Measurements from ENCODE around the gene TSPAN18. TPM values are rescaled to one million over a fixed set of nuclear protein-coding genes. Genes with fewer than 3 reads are reported as not detected.

The TSPAN18 gene
- total and polyA plus RNA-seq, 9 donors = 2.1 to 35.3 (median 14.4) TPM

DNA sequence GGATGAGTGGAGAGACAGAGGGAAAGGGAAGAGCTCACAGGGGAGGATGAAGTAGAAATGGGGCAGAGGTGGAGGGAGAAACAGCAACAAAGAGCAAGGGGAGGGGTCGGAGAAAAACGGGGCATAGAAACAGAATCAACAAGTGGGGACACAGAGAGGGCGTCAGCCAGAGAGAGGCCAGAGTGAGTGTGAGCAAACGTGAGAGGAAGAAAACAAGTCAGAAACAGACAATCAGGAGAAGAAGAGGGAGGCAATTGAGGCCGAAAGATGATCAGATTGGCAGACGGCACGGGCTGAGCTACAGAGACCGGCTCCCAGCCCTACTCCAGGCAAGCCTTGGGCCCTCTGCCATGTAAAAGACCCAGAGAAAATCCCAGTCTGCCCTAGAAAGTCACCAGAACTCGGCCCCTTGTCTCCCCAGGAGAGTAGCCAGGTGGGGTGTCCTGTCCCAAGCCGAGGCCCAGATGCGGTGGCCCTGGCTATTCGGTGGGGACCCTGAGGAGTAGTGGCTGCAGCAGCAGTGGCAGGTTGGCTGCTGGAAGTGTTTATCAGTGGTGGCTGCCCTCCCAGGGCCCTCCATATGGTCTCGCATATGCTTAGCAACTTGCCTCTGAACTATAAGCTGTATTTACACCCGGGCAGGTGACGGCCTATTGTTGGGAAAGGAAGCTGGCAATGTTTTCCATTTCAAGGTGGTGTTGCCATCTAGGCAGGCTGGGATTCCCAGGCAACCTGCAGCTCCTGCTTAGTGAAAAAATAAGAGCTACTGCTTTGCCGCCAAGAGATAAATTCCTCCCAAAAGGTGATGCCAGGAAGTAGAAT is 14.8 kb upstream of the TSPAN18 start:
- WGBS, 3 donors = 52 to 63% (median 60%) methylated on average over 15 to 16 of the region's 16 CpGs
- H3K4me1 ChIP-seq (ENCODE audit: insufficient read depth) = peaks cover 2% of the 10 kb centered on the region
- no peak for DNase-seq
- H3K9me3 ChIP-seq = no peaks in the 10 kb centered on the region
- H3K36me3 ChIP-seq = no peaks in the 10 kb centered on the region
- no peak overlapping the region for H3K27ac ChIP-seq
- intact Hi-C loops (cut with DNase I) = no loop called here
- no peak for TF ChIP-seq CTCF (IDR thresholded peaks at IDR 0.05)
- TF ChIP-seq POLR2A (IDR thresholded peaks at IDR 0.05) = no peak
- TF ChIP-seq EP300 (IDR thresholded peaks at IDR 0.05) = no peak
- H3K4me3 ChIP-seq = no peak overlapping the region
- no peaks in the 10 kb centered on the region for H3K27me3 ChIP-seq

DNA sequence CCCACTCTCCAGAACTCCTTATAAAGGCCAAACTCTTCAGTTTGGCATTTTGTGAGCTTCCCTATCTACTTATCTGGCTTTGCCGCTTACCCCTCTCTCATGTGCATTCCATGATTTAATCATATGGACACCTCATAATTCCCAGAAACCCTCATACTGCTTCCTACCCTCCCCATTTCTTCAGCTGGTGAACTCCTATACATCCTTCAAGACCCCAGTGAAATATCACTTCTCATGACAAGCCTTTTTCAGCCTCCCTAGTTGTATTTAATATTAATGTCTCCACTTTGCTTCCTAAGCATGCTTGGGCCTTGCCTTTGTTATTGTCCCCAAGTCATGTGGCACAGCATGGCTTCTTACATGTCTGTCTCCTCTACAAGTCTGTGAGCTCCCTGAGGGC is 13.7 kb upstream of the TSPAN18 start:
- no peak for TF ChIP-seq CTCF (IDR thresholded peaks at IDR 0.05)
- no peak for TF ChIP-seq EP300 (IDR thresholded peaks at IDR 0.05)
- no peak for TF ChIP-seq POLR2A (IDR thresholded peaks at IDR 0.05)
- H3K4me1 ChIP-seq (ENCODE audit: insufficient read depth) = peaks cover 2% of the 10 kb centered on the region
- DNase-seq = no peak
- H3K27me3 ChIP-seq = no peaks in the 10 kb centered on the region
- intact Hi-C loops (cut with DNase I) = no loop called here
- 89 to 95% (median 90%) methylated on average over 1 of the region's 1 CpG for WGBS, 3 donors
- H3K27ac ChIP-seq = no peak overlapping the region
- H3K4me3 ChIP-seq = no peak overlapping the region
- no peaks in the 10 kb centered on the region for H3K36me3 ChIP-seq
- no peaks in the 10 kb centered on the region for H3K9me3 ChIP-seq

DNA sequence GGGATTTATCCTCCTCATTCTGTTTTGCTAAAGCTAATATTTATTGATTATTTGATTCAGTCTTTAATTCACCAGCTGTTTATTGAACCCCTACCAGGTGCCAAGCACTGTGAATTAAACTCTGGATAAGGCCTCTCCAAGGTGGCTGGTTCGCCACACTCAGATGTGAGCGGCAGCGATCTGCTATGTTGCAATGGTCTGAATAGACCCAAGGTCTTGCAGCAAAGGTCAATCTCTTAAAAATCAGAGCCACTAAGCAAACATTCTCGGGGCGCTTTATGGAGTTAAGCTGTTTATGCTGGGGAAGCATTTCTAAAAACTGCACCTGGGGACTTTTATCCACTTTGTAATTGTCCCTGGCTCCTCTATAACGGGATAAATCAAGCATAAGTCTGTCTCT is 10.5 kb upstream of the TSPAN18 start:
- Histone ChIP-seq H3K4me3 (no peak overlapping the region), H3K27me3 (no peaks in the 10 kb centered on the region), H3K36me3 (no peaks in the 10 kb centered on the region), H3K27ac (no peak overlapping the region), H3K4me1 (ENCODE audit: insufficient read depth) (no peaks in the 10 kb centered on the region), H3K9me3 (no peaks in the 10 kb centered on the region)
- no peak for DNase-seq
- intact Hi-C loops (cut with DNase I) = no loop called here
- no peak for TF ChIP-seq CTCF (IDR thresholded peaks at IDR 0.05)
- no peak for TF ChIP-seq EP300 (IDR thresholded peaks at IDR 0.05)
- TF ChIP-seq POLR2A (IDR thresholded peaks at IDR 0.05) = no peak
- WGBS, 3 donors = 67 to 81% (median 70%) methylated on average over 6 of the region's 6 CpGs

DNA sequence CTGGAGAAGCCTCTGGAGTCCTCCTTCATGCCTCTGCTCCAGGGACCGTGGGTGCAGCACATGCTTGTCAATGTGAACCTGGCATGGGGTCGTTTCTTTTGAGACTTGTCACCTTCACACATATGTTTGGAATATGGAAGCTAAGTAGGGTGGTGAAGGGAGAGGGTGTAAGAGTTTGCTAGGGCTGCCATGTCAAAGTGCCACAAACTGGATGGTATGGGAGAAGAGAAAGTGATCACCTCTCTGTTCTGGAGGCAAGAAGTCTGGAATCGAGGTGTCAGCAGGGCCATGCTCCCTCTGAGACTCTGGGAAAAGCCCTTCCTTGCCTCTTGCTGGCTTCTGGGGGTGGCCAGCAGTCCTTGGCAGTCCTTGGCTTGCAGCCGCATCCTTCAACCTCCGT is 8.7 kb upstream of the TSPAN18 start:
- Histone ChIP-seq H3K27me3 (no peaks in the 10 kb centered on the region), H3K4me3 (no peak overlapping the region), H3K27ac (no peak overlapping the region)

More for the DNA sequence above, 8.7 kb upstream of the TSPAN18 start:
- Histone ChIP-seq H3K9me3 (no peaks in the 10 kb centered on the region), H3K36me3 (no peaks in the 10 kb centered on the region), H3K4me1 (ENCODE audit: insufficient read depth) (no peaks in the 10 kb centered on the region)
- TF ChIP-seq EP300 (IDR thresholded peaks at IDR 0.05) = no peak
- TF ChIP-seq CTCF (IDR thresholded peaks at IDR 0.05) = no peak
- no peak for TF ChIP-seq POLR2A (IDR thresholded peaks at IDR 0.05)
- intact Hi-C loops (cut with DNase I) = no loop called here
- DNase-seq = no peak
- 85 to 91% (median 88%) methylated on average over 5 of the region's 5 CpGs for WGBS, 3 donors

Data from ovary (tissue), 9 donors.